KMS-11 (cell line): ENCODE results near the gene TIPIN.

Experiments
- H2AFZ ChIP-seq: fragments of 200-600 bp; sonication (generic); 2 replicates; pipeline ENCODE4 v1.6.1; 2016; ENCODE audit warnings: antibody characterized with exemption, mixed run types, low read depth
- H3K27ac ChIP-seq: fragments of 200-600 bp; sonication (generic); 2 replicates; pipeline ENCODE4 v1.6.1; 2016; ENCODE audit warnings: mild to moderate bottlenecking, mixed run types
- H3K27me3 ChIP-seq: fragments of 200-600 bp; sonication (generic); 2 replicates; pipeline ENCODE4 v1.6.1; 2017; ENCODE audit warnings: mild to moderate bottlenecking, low read depth, mixed run types, moderate library complexity; ENCODE audit not compliant: insufficient read depth
- H3K36me3 ChIP-seq: fragments of 200-600 bp; sonication (generic); 2 replicates; pipeline ENCODE4 v1.6.1; 2017; ENCODE audit warnings: mild to moderate bottlenecking, mixed run types; ENCODE audit not compliant: insufficient read depth
- H3K4me1 ChIP-seq: fragments of 200-600 bp; sonication (generic); 2 replicates; pipeline ENCODE4 v1.6.1; 2016; ENCODE audit warnings: mild to moderate bottlenecking, low read depth, mixed run types; ENCODE audit not compliant: poor library complexity, severe bottlenecking
- H3K4me2 ChIP-seq: fragments of 200-600 bp; sonication (generic); 2 replicates; pipeline ENCODE4 v1.7.0; 2016; ENCODE audit warnings: mild to moderate bottlenecking, mixed run types
- H3K4me3 ChIP-seq: fragments of 200-600 bp; sonication (generic); IDR thresholded peaks from 2 replicates; pipeline ENCODE4 v1.6.1; 2017; ENCODE audit warnings: low read depth, low read length, mixed read lengths; ENCODE audit not compliant: insufficient read depth
- H3K79me2 ChIP-seq: fragments of 200-600 bp; sonication (generic); 2 replicates; pipeline ENCODE4 v1.6.1; 2016; ENCODE audit warnings: low read depth, mixed run types; ENCODE audit not compliant: insufficient read depth
- H3K9ac ChIP-seq: fragments of 200-600 bp; sonication (generic); 2 replicates; pipeline ENCODE4 v1.6.1; 2016; ENCODE audit warnings: mild to moderate bottlenecking, mixed run types
- H4K20me1 ChIP-seq: fragments of 200-600 bp; sonication (generic); 2 replicates; pipeline ENCODE4 v1.6.1; 2016; ENCODE audit warnings: mild to moderate bottlenecking, mixed run types; ENCODE audit not compliant: insufficient read depth
- CTCF ChIP-seq: fragments of 200-600 bp; sonication (generic); conservative IDR thresholded peaks from 2 replicates; pipeline ENCODE4 v1.6.1; 2017; ENCODE audit warnings: low read depth, mild to moderate bottlenecking, antibody characterized with exemption, low read length, moderate library complexity, mixed read lengths

TIPIN gene

GRCh38 chr15:66356359-66357236 lies at the start of gene TIPIN:
TSS of gene TIPIN (minus strand) at chr15:66356685. CDS start at chr15:66352947, 3,738 bp downstream.
- H3K4me1 ChIP-seq = peaks cover 10% of the 10 kb centered on the region

GRCh38 chr15:66405615-66406014 lies 49.1 kb upstream of the TIPIN start:
- Histone ChIP-seq H3K4me3 (no peak overlapping the region), H4K20me1 (peaks cover 3% of the 10 kb centered on the region; the same call in 1 of the 2 replicates), H3K9ac (no peak overlapping the region), H3K79me2 (peaks cover 48% of the 10 kb centered on the region; the same call in 1 of the 2 replicates), H3K27me3 (no peaks in the 10 kb centered on the region), H2AFZ (no peak overlapping the region), H3K4me2 (no peak overlapping the region), H3K4me1 (peaks cover 41% of the 10 kb centered on the region), H3K36me3 (no peaks in the 10 kb centered on the region), H3K27ac (no peak overlapping the region)
- TF ChIP-seq CTCF = no peak

More at GRCh38 chr15:66356359-66357236, at the start of gene TIPIN:
- H2AFZ ChIP-seq = peak within 1 kb of the TSS; percentile 89
- TF ChIP-seq CTCF = no peak
- H3K9ac ChIP-seq = peak within 1 kb of the TSS; percentile 93
- H3K27me3 ChIP-seq = no peaks in the 10 kb centered on the region
- no peaks in the 10 kb centered on the region; the same call in 1 of the 2 replicates for H3K36me3 ChIP-seq
- H3K79me2 ChIP-seq = peaks cover 24% of the 10 kb centered on the region; the same call in 1 of the 2 replicates
- no peaks in the 10 kb centered on the region for H4K20me1 ChIP-seq
- H3K4me2 ChIP-seq = peak within 1 kb of the TSS; percentile 70
- H3K4me3 ChIP-seq = no peak within 1 kb of the TSS
- peak within 1 kb of the TSS; percentile 69 for H3K27ac ChIP-seq

- no peak for TF ChIP-seq CTCF
- Histone ChIP-seq H3K36me3 (no peaks in the 10 kb centered on the region), H3K79me2 (peaks cover 43% of the 10 kb centered on the region; the same call in 1 of the 2 replicates), H2AFZ (no peak overlapping the region), H3K4me2 (no peak overlapping the region), H3K27me3 (no peaks in the 10 kb centered on the region), H3K4me3 (no peak overlapping the region), H3K9ac (no peak overlapping the region), H3K27ac (no peak overlapping the region), H3K4me1 (peaks cover 35% of the 10 kb centered on the region), H4K20me1 (peaks cover 6% of the 10 kb centered on the region; the same call in 1 of the 2 replicates)
Measured at GRCh38 chr15:66405007-66405406, 48.5 kb upstream of the TIPIN start.

- Histone ChIP-seq H3K79me2 (peaks cover 43% of the 10 kb centered on the region; the same call in 1 of the 2 replicates), H3K36me3 (no peaks in the 10 kb centered on the region), H3K9ac (no peak overlapping the region), H2AFZ (no peak overlapping the region), H4K20me1 (peaks cover 6% of the 10 kb centered on the region; the same call in 1 of the 2 replicates), H3K4me1 (peaks cover 31% of the 10 kb centered on the region), H3K27me3 (no peaks in the 10 kb centered on the region), H3K4me2 (no peak overlapping the region), H3K27ac (no peak overlapping the region), H3K4me3 (no peak overlapping the region)
- no peak for TF ChIP-seq CTCF
Measured at GRCh38 chr15:66404532-66404931, 48.0 kb upstream of the TIPIN start.
